NCI-H1930 (cell line): ENCODE measurements around the gene C3orf80.
"Not testable (repeated sequence)": the region's sequence is repeated elsewhere in the genome, so short reads cannot be mapped to it uniquely, and the experiment has no call there.

Experiments used
- DNase-seq, 2 experiments: peaks; one replicate each; lab custom pipeline; 2025; lab: John Stamatoyannopoulos, UW

The C3orf80 gene

DNA sequence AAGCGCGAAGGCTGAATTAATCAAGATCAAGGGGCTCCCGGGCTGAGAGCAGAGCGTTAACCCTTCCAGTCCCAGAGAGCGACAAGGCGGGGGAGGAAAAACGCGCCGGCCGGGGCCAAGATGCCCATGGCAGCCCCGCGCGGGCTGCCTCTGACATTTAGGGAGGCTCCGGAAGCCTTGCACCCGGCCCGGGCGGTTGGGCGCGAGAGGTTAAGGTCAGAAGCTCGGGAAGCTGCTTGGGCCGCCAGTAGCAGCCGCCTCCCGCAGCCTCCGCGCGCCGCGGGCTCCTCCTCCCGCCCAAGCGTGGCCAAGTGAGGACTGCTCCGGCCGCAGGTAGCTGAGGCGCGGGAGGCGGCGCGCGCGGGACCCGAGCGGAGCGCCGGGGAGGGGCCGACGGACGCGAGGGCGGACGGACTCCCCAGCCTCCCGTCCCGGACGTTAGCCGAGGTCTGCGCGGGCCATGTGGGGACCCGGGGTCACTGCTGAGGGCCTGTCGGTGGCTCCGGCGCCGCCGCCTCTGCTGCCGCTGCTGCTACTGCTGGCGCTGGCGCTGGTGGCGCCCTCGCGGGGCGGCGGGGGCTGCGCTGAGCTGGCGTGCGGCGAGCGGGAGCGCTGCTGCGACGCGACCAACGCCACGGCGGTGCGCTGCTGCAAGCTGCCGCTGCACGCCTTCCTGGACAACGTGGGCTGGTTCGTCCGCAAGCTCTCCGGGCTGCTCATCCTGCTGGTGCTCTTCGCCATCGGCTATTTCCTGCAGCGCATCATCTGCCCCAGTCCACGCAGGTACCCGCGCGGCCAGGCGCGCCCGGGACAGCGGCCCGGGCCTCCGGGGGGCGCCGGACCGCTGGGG lies at the start of gene C3orf80:
C3orf80 (plus strand) TSS at position 247 of the 850 bp plus-strand sequence; CDS start at position 461, 214 bp downstream.
- peak; percentile 62 to 71 for DNase-seq

DNA sequence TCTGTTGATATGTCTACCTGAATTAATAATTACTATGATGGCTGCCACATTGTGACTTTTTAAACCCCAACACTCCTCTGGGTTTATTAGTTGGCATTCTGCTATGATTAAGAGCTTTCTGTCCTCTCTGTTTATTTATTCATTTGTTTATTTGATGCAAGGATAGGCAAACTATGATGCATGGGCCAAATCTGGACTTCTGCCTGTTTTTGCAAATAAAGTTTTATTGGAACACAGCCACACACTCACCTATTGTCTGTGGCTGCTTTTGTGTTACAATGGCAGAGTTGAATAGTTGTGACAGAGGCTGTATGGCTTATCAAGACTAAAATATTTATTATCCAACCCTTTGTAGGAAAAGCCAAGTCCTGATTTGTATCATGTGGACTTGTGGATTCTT lies 48.3 kb upstream of the C3orf80 start:
- DNase-seq, result no peak

DNA sequence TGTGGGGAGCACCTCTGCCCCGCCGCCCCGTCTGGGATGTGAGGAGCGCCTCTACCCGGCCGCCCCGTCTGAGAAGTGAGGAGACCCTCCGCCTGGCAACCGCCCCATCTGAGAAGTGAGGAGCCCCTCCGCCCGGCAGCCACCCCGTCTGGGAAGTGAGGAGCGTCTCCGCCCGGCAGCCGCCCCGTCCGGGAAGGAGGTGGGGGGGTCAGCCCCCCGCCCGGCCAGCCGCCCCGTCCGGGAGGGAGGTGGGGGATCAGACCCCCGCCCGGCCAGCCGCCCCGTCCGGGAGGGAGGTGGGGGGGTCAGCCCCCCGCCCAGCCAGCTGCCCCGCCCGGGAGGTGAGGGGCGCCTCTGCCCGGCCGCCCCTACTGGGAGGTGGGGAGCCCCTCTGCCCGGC lies 46.6 kb upstream of the C3orf80 start:
- DNase-seq, result not testable (repeated sequence)

DNA sequence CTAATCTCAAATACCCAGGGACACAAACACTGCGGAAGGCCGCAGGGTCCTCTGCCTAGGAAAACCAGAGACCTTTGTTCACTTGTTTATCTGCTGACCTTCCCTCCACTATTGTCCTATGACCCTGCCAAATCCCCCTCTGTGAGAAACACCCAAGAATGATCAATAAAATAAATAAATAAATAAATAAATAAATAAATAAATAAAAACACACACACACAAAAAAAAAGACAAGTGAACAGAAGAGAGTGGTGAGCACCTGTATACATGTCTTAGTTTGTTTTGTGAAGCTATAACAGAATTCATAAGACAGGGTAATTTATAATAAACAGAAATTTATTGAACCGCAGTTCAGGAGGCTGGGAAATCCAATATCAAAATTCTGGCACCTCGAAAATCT lies 45.8 kb upstream of the C3orf80 start:
- DNase-seq, result not testable (repeated sequence)

DNA sequence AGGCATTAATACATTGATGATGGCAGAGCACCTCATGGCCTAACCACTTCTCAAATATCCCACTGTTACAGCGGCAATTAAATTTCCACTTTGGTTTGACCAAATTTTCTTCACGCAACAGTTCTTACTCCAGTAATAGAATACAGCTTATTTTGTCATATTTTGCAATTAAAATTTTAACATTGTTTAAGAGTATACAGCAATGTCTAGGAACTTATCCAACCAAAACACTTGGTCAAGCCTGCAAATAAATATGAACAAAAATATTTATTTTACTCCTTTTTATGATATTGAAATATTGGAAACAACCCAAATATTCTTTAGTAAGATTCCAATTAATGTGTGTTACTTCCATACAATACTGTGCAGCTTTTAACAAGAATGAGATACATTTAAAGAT lies 45.3 kb upstream of the C3orf80 start:
- no peak for DNase-seq

DNA sequence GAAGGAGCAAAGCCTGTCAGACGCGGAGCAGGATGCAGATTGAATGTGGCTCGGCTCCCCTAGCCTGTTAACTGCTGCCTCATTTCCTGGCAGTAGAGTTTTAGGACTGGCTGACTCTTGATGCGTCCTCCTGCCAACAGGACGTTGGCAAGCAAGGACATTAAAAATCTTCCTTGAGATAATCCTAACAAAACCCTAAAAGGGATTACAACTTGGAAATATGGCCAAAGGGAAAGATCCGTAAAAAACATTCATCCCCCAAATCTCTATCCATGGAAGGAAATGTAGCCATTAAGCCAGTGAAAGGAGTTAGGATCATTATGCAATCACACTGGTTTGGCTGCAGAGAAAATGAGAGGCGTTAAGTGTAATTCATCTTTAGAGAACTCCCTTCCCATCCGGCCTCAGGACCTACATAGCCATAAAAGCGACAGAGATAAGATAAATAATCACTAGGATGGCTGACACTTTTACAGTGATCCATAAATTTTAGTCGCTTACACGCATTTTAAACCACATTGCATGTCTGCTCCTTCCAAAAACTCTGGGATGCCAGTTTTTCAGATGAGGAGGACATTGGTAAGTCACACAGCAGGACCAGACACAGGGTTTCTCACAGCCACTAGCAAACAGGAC lies 44.5 kb upstream of the C3orf80 start:
- no peak for DNase-seq

DNA sequence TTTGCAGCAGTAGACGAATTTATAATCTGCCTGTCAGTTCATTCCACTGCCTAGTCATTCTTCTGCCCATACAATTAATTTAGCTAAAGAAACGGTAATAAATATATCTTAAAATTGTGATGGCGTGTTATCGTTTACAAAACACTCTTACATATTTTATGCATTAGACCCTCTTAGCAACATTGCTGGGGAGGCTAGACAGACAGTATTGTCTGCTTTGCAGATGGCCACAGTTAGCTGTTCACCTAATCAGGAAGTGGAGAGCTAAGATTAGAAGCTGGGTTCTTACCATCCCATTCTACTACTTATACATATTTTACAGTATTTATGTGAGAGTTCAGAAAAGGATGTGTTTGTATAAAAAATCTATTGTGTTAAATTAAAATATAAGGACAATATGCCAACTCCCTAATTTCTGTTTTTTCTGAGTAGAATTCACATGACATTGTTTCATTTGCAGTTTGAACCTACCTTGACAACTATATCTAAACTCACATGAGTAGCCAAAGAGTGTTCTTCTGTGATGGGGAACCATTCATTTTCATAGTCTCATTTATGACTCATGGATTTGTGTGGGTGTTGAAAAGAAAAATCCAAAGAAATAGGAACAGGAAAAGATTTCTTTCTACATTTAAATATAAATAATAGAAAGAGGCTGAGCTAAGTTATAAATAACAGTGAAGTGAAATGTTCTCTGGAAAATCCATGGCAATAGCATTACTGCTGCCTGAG lies 41.7 kb upstream of the C3orf80 start:
- DNase-seq, result no peak

DNA sequence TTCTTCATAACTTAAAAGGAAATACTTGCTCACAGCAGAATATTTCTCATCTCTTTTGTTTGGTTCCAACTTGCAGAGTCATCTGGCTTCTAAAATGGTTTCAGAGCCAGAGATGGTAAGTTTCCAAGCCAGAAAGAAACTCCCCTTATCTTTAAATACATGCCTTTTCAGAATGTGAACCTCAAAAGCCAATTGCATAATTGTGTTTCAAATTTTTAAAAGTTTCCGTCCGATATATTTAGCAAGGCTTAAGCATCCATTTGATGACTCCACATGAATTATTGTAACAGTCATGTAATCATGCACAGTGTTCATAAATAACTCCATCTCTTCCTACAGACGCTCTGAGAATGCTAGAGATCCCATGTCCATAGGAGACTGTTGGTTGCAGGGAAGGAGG lies 40.6 kb upstream of the C3orf80 start:
- DNase-seq, result no peak

DNA sequence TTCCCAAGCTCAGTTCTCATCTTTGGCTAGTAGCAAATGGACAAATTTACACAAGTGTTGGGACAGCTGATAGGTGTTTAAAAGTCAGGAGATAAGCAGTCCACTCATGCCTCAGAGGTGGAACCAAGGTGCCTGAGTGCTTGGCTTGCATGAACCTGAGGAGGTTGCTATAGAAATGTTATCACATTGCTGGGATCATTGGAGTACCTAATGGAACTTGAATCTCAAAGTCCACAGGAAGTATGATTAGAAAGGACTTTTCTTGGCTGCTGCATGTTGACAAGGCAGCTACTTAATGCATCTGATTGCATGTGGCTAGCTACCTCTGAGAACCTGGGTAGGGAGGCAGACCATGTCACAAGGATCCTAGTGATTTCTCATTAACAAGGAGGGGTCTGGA lies 39.5 kb upstream of the C3orf80 start:
- no peak for DNase-seq

DNA sequence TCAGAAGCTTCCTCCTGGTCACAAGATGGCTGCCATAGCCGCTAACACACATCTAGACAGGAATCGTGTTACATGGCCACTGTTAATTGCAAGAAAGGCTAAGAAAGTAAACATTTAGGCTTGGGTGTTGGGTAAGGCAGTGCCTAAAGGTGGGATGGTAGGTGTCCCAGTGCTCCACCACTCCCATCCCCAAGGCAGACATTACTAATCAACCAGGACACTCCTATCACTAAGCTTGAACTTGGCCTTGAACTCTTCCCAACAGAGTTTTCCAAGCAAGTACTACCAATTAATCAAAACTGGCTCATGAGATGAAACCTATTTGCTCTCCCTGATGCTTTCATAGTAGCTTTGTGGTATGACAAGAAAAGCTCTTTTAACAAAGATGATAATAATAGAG lies 37.9 kb upstream of the C3orf80 start:
- no peak for DNase-seq

DNA sequence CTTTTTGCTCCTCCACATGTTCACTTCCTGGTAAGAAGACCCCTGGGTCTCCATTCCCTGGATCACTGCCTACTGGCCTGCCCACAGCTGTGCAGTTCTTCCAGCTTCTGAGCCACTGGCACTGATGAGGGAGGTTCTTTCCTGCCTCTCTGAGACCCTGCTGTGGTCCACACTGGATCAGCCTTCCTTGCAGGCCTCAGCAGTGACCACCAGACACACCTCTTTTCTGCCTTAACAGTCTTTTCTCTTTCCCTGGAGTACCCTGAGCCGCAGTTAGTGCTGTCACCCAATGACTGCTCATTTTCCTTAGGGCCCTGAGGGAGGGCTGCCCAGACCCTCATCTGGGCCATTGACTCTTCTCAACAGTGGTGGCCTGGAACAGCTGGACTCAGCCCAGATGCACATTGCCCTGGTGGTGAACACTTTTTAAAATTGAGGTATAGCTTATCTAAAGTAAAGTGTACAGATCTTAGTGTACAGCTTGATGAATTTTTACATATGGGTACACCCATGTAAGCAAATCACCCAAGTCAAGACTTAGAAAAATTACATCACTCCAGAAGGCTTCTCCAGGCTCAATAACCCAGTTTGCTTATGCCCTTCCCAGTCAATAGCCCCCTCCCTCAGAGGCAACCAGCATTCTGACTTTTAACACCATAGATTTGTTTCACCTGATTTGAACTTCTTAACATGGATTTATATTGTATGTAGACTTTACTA lies 32.8 kb upstream of the C3orf80 start:
- no peak for DNase-seq

DNA sequence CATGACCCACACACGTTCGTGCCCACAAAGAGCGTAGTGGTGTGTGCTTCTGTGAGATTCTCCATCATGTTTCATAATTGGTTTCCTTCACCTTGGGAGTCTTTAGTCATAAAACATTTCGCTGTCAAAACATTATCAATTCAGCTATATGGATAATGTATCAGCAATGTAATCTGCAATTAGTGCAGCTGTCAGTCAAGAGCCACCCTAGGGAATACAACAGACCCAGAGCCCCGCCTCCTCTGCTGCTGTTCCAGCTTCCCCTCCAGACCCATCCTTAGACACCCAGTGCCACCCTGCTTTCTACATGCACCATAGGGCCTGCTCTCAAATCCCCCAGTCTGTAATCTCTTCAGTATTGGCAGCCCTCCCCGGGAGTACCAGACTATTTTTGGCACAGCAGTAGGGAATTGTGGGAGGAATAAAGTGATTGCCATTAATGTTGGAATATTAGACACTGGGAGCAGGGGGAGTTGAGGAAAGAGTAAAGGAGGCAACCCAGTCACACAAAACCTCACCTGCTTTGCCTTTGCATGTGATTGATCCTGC lies 31.5 kb upstream of the C3orf80 start:
- DNase-seq, result no peak

DNA sequence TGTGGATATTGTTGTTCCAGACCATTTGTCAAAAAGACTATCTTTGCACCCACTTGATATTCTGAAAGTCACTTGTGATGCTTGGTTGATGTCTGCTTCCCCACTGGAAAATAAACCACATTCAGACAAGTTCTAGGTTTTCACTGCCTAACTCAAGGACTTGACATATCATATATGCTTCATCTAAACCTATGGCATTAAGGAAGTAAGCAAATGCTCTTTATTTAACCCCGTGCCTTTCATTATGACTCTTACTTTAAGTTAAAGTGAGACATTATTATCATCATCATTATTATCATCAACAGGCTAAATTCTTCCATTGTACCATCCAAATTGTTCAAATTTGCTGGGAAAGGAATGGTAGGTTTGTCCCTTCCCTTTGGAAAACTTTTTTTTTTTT lies 30.8 kb upstream of the C3orf80 start:
- no peak for DNase-seq

DNA sequence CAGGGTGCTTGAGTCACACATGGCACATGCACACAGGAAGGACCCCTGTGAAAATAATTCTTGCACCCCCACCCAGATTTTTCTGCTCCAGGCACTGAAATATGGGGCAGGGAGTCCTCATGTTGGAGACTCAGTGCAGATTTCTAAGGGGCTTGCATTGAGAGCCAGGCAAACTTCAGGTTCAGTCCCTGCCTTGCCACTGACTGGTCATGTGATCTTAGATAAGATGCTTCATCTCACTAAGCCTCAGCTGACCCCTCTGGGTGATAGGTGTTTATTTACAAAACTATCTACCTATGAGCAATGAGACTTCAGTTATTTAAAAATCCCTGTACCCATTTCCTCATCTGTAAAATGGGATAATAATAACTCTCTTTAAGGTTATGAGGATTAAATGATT lies 30.1 kb upstream of the C3orf80 start:
- no peak for DNase-seq

DNA sequence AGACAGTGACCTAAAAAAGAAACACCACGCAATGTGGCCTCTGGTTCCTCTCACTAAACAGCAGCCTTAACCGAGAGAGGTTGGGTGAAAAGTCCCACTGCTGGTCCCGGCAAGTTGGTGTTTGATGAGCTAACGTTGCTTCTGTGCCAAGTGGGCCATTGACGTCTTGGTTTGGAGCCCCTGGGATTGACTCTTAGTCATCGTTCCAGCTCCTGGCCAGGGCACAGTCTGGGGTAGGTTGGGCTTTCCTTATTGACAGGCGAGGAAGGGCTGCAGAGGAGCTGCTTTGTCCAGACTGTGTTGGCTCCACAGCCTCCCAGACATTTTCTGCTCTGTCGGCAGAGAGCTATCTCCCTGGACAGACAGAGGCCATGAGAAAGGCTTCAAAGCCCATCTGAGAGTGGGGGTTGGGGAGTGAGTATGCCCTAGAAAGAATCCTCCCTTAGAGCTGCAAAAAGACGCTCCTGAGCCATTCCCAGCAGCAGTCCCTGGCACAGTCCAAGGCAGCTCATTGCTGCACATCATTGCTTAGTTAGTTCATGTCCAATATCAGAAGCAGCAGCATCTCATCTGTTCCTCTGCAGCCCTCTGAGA lies 28.6 kb upstream of the C3orf80 start:
- DNase-seq, result no peak

DNA sequence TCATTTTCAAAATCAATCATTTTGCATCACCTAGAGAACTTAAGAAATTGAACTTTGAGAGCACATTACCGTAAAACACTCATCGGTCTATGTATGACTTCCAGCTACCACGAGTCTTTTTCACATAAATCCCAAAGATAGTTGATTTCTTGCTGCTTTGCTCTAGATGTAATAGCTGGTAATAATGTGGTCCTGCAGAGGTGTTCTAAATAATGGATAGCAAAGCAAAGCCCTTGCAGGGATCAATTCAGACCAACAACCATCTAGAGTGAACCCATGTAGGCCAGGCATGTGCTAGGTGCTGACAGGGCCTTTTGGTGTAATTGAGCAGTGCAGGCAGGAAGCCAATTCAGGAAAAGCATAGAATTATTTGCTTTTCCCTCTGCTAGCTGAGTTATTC lies 26.1 kb upstream of the C3orf80 start:
- no peak for DNase-seq

DNA sequence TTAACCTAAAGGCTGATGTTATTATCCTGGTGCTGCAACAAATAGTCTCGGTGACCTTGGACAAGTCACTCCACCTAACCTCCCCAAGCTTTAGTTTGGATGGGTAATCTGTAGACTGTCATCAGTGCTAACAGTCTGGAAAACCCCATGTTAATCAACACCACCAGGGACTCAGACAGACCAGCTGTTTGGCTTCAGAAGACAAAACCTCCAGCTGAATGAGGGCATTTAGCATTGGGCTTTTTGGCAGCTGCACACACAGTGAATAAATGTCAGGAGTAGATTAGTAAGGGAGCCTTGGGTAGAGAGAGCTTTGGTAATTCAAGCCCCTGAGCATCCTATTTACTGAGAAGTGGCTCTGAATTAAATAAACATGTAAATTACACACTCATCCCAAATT lies 24.9 kb upstream of the C3orf80 start:
- DNase-seq, result peak; percentile 90 to 91

DNA sequence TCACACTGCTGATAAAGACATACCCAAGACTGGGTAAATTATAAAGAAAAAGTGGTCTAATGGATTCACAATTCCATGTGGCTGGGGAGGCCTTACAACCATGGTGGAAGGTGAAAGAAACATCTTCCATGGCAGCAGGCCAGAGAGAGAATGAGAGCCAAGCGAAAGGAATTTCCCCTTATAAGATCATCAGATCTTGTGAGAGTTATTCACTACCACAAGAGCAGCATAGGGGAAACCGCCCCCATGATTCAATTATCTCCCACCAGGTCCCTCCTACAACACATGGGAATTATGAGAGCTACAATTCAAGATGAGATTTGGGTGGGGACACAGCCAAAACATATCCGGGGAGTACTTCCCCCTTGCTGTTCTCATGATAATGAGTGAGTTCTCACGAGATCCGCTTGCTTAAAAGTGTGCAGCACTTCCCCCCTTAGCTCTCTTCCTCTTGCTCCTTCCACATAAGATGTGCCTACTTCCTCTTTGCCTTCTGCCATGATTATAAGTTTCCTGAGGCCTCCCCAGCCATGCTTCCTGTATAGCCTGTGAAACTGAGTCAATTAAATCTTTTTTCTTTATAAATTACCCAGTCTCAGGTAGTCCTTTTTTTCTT lies 20.7 kb upstream of the C3orf80 start:
- DNase-seq, result not testable (repeated sequence)

DNA sequence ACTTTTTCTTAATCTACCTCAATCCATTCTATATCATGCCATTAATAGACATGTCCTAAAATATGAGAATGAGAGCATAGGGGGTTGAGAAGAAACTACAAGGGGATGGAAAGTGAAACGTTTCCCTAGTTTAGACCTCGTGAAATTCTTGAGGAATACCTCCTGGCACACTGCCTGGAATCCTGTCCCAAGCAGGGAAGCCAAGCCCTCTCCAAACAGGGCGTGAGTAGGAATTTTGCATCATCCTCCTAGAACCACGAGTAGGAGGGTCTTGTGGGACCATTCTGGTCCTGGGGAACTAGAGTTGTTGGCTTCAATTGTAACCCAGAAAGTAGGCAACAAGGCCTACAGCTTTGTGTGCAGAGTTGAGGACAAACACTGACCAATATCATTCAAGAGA lies 19.6 kb upstream of the C3orf80 start:
- DNase-seq, result no peak

DNA sequence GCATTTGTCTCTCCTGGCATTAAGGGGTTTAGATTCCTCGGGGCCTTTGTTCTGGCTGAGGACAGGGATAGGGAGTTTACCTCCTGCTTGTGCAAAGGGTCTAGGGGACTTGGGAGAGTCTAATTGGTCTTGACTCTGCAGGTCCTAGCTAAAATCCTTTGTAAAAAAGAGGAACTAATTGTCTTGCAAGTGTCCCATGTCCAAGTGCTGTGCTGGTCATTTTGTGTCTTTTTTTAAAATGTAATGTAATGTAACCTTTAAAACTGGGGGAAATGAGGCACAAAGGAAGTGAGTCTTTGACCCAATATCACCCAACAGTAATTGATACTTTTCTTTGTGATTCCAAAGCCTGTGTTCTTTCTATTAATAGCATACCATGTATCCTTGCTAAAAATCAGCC lies 14.9 kb upstream of the C3orf80 start:
- DNase-seq, result no peak

DNA sequence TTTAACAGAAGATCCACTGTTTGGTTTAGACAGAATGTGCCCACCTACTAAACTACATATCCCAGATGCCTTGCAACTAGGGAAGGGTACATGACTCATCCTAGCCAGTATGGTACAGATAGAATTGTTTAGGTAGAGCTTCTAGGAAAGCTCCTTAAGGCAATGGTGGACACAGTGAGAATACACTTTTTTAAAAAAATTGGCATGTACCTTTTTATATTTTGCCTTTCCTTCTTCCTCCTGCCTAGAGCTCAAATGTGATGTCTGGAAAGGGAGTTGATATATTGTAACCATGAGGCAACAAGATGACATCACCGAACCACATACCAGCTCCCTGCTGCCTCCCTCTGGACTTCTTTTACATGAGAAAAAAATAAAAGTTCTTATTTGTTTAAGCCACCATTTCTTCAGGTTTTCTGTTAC lies 14.4 kb upstream of the C3orf80 start:
- no peak for DNase-seq
